ENCODE measurements around the gene UBLCP1.
A peak's percentile ranks its signal among the peaks of the same experiment; 100 is the strongest.

The UBLCP1 gene

DNA sequence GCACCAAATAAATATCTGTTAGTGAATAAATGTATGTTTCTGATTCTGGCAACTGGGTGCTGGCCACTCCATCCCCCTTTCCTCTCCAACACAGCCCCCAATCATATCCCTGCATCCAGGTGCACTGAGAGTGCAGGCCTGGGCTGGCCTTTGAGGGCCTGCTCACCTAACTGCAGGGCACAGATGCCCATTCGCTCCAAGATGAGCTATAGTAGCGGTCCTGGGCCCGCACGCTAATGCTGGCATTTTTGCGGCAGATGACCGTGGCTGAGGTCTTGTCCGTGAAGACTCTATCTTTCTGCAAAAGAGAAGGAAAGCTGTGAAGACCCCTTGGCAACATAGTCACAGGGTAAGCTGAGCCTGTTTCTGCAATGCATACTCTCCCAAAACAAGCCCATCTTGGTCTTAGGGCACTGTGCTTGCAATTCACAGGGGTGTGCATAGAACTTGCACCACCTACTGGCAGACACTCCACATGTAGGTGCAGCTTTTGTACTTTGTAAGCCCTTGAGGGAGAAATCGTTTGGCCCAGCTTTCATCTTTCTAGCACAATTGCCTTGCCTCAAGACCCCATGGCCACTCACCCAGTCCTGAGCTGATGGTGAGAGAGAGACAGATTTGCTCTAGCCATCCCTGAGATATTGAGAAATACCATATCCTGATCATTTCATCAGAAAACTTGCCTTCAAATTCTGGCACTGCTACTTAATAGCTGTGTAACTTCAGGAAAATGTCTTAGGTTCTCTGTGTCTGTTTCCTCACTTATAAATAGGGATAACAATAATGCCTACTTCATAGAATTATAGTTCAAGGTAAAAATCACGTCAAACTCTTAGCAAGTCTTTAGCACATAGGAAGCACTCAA is 53.7 kb downstream of the UBLCP1 start:
- peak; percentile 36 to 43 for DNase-seq

DNA sequence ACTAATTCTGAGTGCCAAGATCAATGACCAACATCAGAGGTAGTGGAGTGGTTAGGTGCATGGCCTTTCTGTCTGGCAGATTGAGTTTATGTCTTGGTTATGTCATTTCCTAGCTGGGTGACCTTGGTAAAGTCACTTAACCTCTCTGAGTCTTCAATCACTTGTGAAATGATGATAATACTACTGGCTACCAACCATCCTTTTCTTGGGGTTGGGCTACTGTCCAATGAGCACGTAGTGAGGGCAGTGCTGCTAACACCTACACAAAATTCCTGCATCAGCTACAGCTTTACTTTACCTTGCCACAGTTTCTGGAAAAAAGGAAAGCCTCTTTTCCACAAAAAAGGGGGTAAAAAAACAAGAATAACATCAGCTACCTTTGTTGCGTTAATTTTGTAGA is 54.8 kb downstream of the UBLCP1 start:
- no peak for DNase-seq

DNA sequence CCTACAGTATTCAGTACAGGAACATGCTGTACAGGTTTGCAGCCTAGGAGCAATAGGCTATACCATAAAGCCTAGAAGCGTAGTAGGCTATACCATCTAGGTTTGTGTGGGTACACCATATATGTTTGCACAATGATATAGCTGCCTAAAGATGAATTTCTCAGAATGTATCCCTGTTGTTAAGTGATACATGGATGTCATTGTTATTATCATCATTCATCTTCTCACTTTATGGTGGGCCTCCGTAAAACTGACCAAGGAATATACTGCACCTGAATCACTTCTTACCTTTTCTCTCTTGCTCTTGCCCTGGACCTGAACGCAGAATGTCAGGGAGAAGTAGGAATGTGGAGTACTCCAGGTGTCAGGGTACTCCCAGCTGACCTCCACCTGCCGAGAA is 55.4 kb downstream of the UBLCP1 start:
- DNase-seq: no peak

DNA sequence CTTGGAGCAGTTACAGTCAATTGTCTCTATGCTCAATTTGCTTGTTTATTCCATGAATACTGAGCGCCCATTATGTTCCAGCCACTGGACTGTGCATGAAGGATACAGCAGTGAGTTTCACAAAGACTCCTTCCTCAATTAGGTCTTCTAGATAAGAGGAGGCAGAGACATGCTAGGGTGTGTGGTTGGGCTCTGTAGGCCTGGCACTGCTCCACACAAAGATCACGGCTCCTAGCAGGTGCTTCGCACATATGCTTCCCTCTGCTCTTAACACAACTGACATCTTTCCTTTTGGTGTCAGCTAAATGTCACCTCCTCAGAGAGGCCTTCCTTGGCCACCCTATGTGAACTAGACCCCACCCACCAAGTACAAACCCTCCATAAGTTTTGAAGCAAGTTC is 56.3 kb downstream of the UBLCP1 start:
- no peak for DNase-seq

DNA sequence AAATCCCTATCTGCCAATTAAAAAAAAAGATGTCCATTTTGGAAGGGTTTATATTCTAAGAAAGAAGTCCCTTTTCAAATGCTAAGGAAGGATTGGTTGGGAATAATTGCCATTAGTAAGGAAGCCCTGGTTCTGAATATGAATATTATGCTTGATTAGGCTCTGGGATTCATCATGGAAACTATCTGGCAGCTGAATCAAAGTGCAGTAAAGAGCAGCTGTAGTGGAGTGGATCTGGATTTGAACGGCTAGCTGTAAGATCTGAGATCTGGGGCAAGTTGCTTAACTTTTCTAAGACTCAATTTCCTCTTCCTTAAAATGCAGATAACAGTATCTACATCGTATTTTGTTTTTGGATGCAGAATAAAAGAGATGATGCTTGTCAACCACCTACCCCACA is 56.7 kb downstream of the UBLCP1 start:
- DNase-seq: no peak

DNA sequence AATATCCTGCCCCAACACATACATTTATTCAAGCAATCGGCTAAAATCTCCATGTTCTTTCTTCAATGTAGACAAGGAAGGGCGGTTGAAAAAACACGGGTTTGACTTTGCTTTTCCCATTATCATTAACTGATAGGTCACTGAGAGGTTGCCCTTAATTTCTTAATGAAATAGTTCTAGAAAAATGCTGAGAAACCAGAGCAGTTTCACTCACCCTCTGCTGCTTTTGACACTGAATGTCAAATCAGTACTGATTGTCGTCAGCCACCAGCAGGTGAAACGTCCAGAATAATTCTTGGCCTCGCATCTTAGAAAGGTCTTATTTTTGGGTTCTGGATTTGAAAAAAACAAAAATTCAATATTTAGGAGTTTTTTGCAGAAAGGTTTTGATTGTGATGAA is 59.1 kb downstream of the UBLCP1 start:
- DNase-seq: no peak

DNA sequence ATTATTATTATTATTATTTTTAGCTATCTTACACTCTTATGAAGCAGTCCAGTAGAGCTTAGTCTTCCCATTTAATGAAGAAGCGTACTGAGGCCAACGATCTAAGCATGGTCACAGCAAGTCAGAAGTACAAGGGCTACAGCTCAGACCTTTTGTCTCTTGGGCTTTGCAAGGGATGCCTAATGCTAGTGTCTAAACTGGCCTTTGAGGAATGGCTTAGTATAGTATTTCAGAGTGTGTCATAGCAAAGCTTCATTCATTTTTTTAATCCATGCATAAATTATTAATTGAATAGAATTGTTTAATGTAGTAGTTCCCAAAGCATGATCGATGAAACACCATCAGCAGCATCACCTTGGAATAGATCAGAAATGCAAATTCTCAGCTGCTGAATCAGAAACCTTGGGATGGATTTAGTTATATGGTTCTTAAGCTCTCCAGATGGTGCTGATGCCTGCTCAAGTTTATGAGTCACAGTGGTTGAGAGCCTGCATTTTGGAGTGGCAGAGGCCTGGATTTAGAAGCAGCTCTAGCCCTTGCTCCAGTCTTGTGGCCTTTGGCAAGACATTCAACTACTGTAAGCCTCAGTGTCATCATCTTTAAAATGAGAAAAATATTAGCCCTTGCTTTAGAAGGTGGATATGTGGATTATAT is 61.1 kb downstream of the UBLCP1 start:
- no peak for DNase-seq

DNA sequence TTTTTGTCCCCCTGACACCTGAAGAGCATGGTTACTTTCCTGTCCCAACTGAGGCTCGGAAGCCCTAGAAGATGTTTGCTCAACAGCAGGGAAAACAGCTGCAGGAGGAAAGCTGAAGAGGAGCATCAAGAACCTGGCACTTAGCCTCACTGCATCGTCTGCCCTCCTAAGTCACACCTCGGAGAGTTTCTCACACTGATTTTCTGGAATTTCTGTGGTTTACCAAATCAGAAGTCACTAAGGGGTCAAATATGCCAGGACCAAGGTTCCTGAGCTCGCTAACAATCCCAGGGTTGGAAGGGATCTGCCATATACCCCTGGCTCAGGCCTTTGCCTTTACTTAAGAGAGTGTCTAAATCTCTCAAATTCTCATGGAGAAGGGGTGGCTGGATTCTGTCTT is 61.9 kb downstream of the UBLCP1 start:
- DNase-seq: no peak

DNA sequence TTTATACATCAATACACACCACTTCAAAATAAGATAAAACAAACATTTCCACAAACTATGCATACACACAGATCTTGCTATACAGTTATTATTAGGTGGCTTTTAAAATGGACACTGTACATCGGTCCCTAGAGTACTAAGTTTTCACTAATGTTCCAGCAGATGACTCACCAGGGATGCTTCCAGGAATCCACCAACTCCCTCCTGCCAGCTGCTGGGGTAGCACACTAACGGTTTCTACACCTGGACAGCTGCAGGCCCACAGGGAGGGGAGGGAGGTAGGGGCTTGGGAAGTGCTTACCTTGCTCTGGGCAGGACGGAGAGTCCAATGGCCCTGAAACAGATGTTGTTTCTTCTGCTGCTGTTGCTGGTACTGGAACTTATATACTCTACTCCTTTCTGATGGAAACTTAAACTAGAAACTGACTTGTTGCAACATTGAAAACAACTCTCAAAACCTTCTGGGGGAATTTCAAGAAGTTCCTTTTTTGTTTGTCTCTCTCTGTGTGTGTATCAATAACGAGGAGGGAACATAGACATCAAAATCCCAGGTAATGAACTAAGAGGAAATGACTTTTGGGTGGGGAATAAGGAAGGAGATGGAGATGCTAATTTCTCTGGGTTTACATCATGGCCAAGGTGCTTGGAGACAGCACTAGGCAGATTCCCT is 67.2 kb downstream of the UBLCP1 start, which contains the start of gene IL12B:
Gene IL12B (minus strand): TSS at position 357 of the 670 bp plus-strand sequence. CDS start 3,705 bp downstream, outside the sequence.
- DNase-seq: no peak

DNA sequence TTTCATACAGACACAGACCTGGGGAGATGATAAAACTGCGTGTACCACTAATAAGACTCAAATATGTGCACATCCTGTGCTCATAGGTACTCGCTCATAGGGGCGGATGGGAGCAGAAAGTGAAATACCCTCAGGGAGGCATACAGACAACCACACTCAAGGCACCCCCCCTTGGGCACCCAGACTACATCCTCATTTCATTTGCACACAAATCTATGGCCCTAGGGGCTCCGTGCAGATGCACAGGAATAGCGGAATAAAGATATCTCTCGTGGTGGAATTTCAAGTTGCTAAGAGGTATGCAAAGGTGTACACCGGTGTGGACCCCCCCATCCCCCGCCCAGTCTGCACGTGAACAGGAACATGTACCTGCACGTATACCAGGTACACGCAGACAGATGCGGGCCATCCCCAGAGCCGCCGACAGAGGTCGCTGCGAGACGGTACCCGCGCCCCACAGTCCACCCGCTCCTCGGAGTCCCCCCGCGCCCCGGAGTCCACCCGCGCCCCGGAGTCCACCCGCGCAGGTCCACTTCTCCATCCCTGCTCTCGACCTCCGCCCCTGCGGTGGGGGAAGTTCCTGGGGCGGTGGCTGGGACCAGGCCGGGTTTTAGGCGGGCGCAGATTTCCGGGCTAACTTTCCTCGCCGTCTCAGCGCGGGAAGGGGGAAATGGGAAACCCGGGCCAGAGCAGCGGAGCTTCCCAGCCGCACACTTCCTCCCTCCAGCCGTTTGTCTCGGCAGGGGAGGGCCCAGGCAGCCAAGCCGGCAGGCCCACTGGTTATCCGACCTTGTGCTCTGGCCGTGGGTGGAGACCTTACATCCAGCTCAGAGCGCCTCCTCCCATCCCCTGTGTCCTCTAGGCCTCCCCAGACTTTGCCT is 68.2 kb downstream of the UBLCP1 start:
- DNase-seq: peak; percentile 67 to 71

DNA sequence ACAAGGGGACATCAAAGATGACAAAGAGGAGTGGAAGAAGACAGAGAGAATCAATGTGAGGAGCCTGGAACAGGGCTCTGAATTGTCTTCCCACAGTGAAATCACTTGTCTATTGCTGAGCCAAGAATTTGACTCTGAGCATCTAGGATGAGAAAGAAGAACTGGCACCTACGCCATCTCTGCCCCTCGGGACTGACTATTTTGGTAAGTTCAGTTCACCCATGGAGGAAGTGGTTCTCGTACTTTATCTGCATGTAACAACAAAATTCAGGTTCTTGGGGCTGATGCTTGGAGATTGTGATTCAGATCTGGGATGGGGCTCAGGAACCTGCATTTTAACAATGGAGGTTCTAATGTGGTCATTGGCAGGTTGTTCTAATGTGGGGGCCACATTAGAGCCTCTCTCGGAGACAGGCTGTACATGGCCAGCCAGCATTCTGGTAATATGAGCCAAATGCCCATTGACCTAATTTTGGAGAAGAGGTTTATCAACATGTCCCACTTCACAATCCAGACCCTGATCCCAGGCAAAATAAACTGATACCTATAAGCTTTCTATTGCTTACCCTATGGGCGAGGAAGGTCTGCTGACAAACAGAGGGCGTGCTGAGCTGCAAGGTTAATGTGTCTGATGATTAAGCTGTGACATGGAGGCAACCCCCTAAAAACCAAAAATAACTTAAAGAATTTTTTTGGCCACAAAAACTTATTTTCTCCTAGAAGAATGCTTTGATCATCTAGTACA is 69.9 kb downstream of the UBLCP1 start:
- no peak for DNase-seq

DNA sequence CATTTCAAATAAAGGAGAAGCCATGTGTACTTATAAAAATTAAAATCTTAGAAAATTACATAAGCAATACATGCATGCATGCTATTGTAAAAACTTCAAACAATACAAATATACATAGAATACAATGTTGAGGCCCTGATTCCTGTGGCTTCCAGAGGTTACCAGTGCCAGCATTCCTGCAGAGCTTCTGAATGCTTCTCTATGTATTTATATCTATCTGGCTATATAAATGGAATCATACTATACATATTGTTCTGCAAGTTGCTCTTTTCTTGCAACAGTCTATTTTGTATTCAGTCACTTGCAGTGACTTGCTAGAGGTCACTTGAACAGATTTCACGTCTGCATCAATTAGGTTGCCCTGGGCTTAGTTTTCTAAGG is 70.4 kb downstream of the UBLCP1 start:
- no peak for DNase-seq

Data from activated CD4-positive, alpha-beta T cell treated with anti-CD3 and anti-CD28 coated beads, Interleukin-2, amount 50 U/mL, for 4 hours (primary cell).